ENCODE measurements around the gene CCDC69.

- TF ChIP-seq, protein P1, sequence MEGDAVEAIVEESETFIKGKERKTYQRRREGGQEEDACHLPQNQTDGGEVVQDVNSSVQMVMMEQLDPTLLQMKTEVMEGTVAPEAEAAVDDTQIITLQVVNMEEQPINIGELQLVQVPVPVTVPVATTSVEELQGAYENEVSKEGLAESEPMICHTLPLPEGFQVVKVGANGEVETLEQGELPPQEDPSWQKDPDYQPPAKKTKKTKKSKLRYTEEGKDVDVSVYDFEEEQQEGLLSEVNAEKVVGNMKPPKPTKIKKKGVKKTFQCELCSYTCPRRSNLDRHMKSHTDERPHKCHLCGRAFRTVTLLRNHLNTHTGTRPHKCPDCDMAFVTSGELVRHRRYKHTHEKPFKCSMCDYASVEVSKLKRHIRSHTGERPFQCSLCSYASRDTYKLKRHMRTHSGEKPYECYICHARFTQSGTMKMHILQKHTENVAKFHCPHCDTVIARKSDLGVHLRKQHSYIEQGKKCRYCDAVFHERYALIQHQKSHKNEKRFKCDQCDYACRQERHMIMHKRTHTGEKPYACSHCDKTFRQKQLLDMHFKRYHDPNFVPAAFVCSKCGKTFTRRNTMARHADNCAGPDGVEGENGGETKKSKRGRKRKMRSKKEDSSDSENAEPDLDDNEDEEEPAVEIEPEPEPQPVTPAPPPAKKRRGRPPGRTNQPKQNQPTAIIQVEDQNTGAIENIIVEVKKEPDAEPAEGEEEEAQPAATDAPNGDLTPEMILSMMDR (IDR thresholded peaks at IDR 0.05): no peak
- TF ChIP-seq EP300 (IDR thresholded peaks at IDR 0.05) (no peak), MAFK (IDR thresholded peaks at IDR 0.05; ENCODE audit: partially characterized antibody) (no peak), PBX3 (IDR thresholded peaks at IDR 0.05) (no peak), POLR2A (IDR thresholded peaks at IDR 0.05; ENCODE audit: low read length) (no peak), CEBPB (IDR thresholded peaks at IDR 0.05) (no peak)
Observed at GRCh38 chr5:151243564-151243963, 19.7 kb upstream of the CCDC69 start.
